ENCODE data around the gene DBNL. TPM values are rescaled to one million over a fixed set of nuclear protein-coding genes. Genes with fewer than 3 reads are reported as not detected.
"Not testable (repeated sequence)": the region's sequence is repeated elsewhere in the genome, so short reads cannot be mapped to it uniquely, and the experiment has no call there.

Gene DBNL
- total RNA-seq, 1 donor from 2014 or later, result 94.5 TPM

DNA sequence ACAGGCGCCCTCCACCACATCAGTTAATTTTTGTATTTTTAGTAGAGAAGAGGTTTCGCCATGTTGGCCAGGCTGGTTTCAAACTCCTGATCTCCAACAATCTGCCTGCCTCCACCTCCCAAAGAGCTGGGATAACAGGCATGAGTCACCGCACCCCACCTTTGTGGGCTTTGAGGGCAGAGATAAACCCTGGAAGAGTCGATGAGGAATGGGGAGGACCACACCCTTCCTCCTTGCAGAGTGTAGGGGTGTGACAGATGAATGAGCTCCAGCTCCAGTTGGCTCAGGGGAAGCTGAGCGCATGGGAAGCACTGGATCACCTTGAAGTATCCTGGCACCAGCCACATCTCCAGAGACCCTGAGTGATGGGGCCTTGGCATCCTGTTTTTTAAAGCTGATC lies 14.5 kb upstream of the DBNL start:
- DNase-seq (ENCODE audit: extremely low spot score, unreplicated experiment); H3K27ac Mint-ChIP-seq (ENCODE audit: unreplicated experiment); H3K9me3 Mint-ChIP-seq (ENCODE audit: unreplicated experiment); H3K27me3 Mint-ChIP-seq (ENCODE audit: unreplicated experiment); H3K4me1 Mint-ChIP-seq (ENCODE audit: unreplicated experiment); H3K36me3 Mint-ChIP-seq (ENCODE audit: unreplicated experiment); H3K4me3 Mint-ChIP-seq (ENCODE audit: unreplicated experiment): not testable (repeated sequence)

DNA sequence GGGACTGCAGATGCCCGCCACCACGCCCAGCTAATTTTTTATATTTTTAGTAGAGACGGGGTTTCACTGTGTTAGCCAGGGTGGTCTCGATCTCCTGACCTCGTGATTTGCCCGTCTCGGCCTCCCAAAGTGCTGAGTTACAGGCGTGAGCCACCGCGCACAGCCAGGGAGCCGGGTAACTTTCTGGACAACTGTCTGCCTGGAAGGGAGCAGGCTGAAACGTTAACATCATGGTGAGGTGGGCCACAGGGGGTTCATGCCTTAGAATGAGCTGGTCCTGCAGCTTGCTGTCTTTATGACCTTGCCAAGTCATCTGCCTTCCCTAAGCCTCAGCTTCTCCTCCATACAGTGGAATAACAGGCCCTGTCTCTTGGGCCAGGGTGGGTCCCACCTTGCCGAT lies 13.2 kb upstream of the DBNL start:
- DNase-seq (ENCODE audit: extremely low spot score, unreplicated experiment); H3K27me3 Mint-ChIP-seq (ENCODE audit: unreplicated experiment); H3K27ac Mint-ChIP-seq (ENCODE audit: unreplicated experiment); H3K36me3 Mint-ChIP-seq (ENCODE audit: unreplicated experiment); H3K9me3 Mint-ChIP-seq (ENCODE audit: unreplicated experiment); H3K4me1 Mint-ChIP-seq (ENCODE audit: unreplicated experiment); H3K4me3 Mint-ChIP-seq (ENCODE audit: unreplicated experiment): not testable (repeated sequence)

DNA sequence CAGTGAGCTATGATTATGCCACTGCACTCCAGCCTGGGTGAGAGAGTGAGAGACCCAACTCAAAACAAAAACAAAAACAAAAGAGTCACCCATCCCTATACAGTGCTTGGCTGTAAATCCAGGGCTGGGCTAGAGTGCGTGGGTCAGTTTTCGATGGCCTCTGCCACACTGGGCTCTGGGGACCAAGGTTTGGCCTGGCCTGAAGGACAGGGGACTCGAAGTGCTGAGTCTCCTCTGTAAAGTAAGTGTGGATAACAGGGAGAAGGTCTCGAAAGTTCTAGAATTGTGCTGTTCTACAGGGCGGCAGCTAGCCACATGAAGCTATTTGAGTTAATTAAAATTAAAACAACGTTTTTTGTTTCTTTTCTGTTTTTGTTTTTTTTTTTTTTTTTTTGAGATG lies 12.5 kb upstream of the DBNL start:
- H3K27me3 Mint-ChIP-seq (ENCODE audit: unreplicated experiment); DNase-seq (ENCODE audit: extremely low spot score, unreplicated experiment); H3K4me3 Mint-ChIP-seq (ENCODE audit: unreplicated experiment); H3K4me1 Mint-ChIP-seq (ENCODE audit: unreplicated experiment); H3K36me3 Mint-ChIP-seq (ENCODE audit: unreplicated experiment); H3K27ac Mint-ChIP-seq (ENCODE audit: unreplicated experiment); H3K9me3 Mint-ChIP-seq (ENCODE audit: unreplicated experiment): not testable (repeated sequence)

DNA sequence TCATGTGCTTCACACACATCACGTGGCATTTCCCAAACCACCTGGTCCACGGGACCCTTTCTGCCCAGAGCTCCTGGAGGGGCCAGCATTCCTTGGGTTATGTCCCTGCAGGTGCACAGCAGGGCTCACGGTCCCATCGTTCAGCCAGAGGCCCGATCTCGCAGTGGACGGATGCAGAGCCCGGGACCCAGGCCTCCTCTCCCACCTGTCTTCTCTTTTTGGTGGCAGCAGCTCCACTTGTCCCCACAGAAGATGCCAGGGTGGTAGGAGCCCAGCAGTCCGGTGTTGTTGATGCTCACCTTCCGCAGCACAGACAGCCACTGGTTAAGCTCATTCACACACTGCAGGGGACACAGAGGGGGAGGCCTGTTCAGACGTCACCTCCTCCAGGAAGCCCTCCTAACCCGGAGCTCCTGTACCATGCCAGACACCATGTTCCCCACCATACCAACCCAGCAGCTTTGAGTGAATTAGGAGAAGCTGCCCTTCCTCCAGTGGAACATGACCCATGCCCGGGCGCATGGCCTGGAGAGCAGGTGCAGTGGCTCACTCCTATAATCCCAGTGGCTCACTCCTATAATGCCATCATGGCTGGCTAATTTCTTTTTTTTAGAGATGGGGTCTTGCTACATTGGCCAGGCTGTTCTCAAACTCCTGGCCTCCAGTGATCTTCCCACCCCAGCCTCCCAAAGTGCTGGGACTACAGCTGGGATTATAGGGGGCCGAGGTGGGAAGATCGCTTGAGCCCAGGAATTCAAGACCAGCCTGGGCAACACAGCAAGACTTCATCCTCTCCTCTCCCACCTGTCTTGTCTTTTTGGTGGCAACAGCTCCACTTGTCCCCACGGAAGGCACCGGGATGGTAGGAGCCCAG lies 10.3 kb upstream of the DBNL start:
- not testable (repeated sequence) for H3K36me3 Mint-ChIP-seq (ENCODE audit: unreplicated experiment); H3K27me3 Mint-ChIP-seq (ENCODE audit: unreplicated experiment); H3K4me1 Mint-ChIP-seq (ENCODE audit: unreplicated experiment); H3K9me3 Mint-ChIP-seq (ENCODE audit: unreplicated experiment); DNase-seq (ENCODE audit: extremely low spot score, unreplicated experiment); H3K27ac Mint-ChIP-seq (ENCODE audit: unreplicated experiment); H3K4me3 Mint-ChIP-seq (ENCODE audit: unreplicated experiment)

DNA sequence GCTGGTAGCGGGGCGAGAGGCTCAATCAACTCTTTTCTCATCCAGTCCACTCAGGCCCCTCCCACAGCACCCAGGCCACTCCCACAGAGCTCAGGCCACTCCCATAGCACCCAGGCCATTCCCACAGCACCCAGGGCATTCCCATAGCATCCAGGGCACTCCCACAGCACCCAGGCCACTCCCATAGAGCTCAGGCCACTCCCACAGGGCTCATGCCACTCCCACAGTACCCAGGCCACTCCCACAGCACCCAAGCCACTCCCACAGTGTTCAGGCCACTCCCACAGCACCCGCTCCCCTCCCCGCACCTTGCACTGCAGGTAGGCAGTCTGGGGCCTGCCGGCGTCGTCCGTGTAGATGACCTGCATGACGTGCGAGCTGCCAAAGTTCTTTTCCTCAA lies 8.1 kb upstream of the DBNL start:
- not testable (repeated sequence) for H3K27ac Mint-ChIP-seq (ENCODE audit: unreplicated experiment); H3K36me3 Mint-ChIP-seq (ENCODE audit: unreplicated experiment)

DNA sequence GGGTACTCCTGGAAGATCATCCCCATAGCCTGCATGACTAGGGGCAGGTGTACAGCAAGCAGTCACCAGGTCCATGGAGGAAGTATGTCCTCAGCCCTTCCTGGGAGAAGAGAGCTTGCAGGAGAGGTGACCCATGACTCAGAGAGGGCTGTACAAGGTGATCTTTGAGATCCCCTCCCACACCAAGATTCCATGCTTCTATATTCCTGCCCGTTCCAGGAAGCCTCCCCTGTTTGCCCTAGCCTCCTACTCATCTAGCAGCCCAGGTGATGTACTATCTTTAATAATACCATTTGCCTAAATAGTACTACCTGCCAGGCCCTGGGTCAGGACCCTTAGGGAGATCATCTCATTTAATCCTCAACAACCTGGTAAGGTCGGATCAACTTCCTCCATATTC lies 6.6 kb upstream of the DBNL start:
- not testable (repeated sequence) for H3K4me3 Mint-ChIP-seq (ENCODE audit: unreplicated experiment); H3K27me3 Mint-ChIP-seq (ENCODE audit: unreplicated experiment); DNase-seq (ENCODE audit: extremely low spot score, unreplicated experiment); H3K9me3 Mint-ChIP-seq (ENCODE audit: unreplicated experiment); H3K36me3 Mint-ChIP-seq (ENCODE audit: unreplicated experiment); H3K4me1 Mint-ChIP-seq (ENCODE audit: unreplicated experiment); H3K27ac Mint-ChIP-seq (ENCODE audit: unreplicated experiment)

More for the DNA sequence above, 8.1 kb upstream of the DBNL start:
- H3K27me3 Mint-ChIP-seq (ENCODE audit: unreplicated experiment); H3K4me1 Mint-ChIP-seq (ENCODE audit: unreplicated experiment); DNase-seq (ENCODE audit: extremely low spot score, unreplicated experiment); H3K4me3 Mint-ChIP-seq (ENCODE audit: unreplicated experiment); H3K9me3 Mint-ChIP-seq (ENCODE audit: unreplicated experiment): not testable (repeated sequence)

DNA sequence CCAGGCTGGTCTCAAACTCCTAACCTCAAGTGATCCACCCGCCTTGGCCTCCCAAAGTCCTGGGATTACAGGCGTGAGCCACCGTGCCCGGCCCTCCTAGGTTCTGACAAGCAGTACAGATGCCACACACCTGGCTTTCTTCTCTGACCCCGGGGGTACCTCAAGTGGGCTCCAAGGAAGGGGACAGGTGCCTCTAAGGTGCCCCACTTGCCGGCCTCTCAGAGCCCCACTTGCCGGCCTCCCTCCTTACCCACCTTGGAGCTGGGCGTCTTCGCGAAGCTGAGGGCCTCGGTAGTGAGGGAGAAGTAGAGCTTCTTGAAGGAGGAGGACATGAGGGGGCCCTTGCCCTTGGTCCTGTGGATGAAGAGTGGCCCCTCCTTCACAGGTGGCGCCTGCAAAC lies 5.9 kb upstream of the DBNL start:
- H3K27ac Mint-ChIP-seq (ENCODE audit: unreplicated experiment); H3K9me3 Mint-ChIP-seq (ENCODE audit: unreplicated experiment); DNase-seq (ENCODE audit: extremely low spot score, unreplicated experiment): not testable (repeated sequence)

DNA sequence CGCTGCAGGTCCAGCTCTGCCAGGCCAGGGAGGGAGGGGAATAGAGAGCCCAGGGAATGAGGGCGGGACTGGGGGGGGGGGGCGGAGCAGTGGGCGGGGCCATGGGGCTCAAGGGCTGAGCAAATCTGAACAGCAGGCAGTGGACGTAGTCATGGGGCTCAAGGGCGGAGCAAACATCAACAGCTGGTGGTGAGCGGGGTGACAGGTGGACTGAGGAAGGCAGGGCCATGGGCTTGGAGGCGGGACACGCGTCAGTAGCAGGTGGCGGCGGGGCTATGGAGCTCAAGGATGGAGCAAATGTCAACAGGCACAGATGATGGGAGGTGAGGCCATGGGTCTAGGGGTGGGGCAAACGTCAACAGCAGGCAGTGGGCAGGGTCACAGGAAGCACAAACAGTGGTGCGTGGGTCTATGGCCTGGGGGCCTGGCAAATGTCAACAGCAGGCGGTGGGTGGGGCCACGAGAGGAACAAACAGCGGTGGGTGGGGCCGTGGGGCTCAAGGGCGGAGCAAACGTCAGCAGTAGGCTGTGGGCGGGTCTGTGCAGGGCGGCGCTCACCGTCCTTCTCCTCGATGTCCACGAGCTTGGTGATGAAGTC lies 5.4 kb upstream of the DBNL start:
- DNase-seq (ENCODE audit: extremely low spot score, unreplicated experiment), result not testable (repeated sequence)

More for the DNA sequence above, 5.9 kb upstream of the DBNL start:
- not testable (repeated sequence) for H3K4me3 Mint-ChIP-seq (ENCODE audit: unreplicated experiment); H3K4me1 Mint-ChIP-seq (ENCODE audit: unreplicated experiment); H3K27me3 Mint-ChIP-seq (ENCODE audit: unreplicated experiment); H3K36me3 Mint-ChIP-seq (ENCODE audit: unreplicated experiment)

DNA sequence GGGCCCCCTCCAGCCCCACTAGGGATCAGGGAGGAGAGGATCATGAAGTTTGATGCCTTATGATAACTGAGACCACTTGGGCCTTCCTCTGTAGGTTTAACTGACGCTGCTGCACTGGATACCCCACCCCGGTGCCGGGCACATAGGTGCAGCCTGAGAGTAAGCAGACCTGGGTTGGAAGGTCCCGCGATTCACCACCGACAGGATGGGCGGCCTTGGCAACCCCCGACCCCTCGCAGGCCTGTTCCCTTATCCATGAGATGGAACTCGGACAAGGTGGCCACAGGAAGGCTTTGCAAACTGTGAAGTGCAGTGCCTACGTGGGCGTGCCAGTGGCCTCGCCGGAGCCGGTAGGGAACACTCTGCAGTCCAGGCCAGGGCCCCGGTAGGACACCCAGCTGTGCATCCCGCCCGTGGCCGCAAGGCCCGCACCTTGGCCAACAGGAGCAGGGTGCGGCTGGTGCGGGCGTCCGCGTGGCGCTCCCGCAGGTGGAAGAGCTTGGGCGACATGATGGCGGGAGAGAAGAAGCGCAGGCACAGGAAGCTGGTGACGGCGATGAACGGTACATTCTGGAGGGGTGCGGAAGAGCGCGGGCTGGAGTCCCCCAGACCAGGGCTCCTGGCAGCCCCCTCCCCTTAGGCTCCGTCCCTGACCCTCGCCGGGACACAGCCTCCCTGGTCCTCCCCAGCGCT lies 4.6 kb upstream of the DBNL start:
- H3K27me3 Mint-ChIP-seq (ENCODE audit: unreplicated experiment); H3K9me3 Mint-ChIP-seq (ENCODE audit: unreplicated experiment); H3K27ac Mint-ChIP-seq (ENCODE audit: unreplicated experiment); H3K4me3 Mint-ChIP-seq (ENCODE audit: unreplicated experiment); H3K4me1 Mint-ChIP-seq (ENCODE audit: unreplicated experiment); H3K36me3 Mint-ChIP-seq (ENCODE audit: unreplicated experiment); DNase-seq (ENCODE audit: extremely low spot score, unreplicated experiment): not testable (repeated sequence)

More for the DNA sequence above, 5.4 kb upstream of the DBNL start:
- not testable (repeated sequence) for H3K27ac Mint-ChIP-seq (ENCODE audit: unreplicated experiment); H3K36me3 Mint-ChIP-seq (ENCODE audit: unreplicated experiment); H3K9me3 Mint-ChIP-seq (ENCODE audit: unreplicated experiment); H3K27me3 Mint-ChIP-seq (ENCODE audit: unreplicated experiment); H3K4me1 Mint-ChIP-seq (ENCODE audit: unreplicated experiment)
- peak overlapping the region; percentile 60 for H3K4me3 Mint-ChIP-seq (ENCODE audit: unreplicated experiment)

All from osteocyte (in vitro differentiated cells).